Hypothalamus (tissue), 51 donors: ENCODE data around the gene ADGRD1.
"Not testable (repeated sequence)": the region's sequence is repeated elsewhere in the genome, so short reads cannot be mapped to it uniquely, and the experiment has no call there.

ENCODE experiments used
- DNase-seq, 51 donors: peaks; one replicate each; lab custom pipeline; 2025; lab: John Stamatoyannopoulos, UW

Gene ADGRD1

GRCh38 chr12:130937063-130937462 lies 16.6 kb upstream of the ADGRD1 start:
- DNase-seq: no peak

GRCh38 chr12:130937546-130937945 lies 16.2 kb upstream of the ADGRD1 start:
- not testable (repeated sequence) for DNase-seq

GRCh38 chr12:130938186-130938585 lies 15.5 kb upstream of the ADGRD1 start:
- no peak for DNase-seq

- no peak for DNase-seq
Measured at GRCh38 chr12:130944878-130945277, 8.8 kb upstream of the ADGRD1 start.

GRCh38 chr12:130945786-130946492 lies 7.8 kb upstream of the ADGRD1 start:
- no peak for DNase-seq

- no peak for DNase-seq
Measured at GRCh38 chr12:130947028-130947613, 6.6 kb upstream of the ADGRD1 start.

GRCh38 chr12:130948136-130948535 lies 5.6 kb upstream of the ADGRD1 start:
- DNase-seq: peak in 1 of 51 donors; percentile 8

GRCh38 chr12:130948751-130949150 lies 5.0 kb upstream of the ADGRD1 start:
- DNase-seq: no peak

- no peak for DNase-seq
Measured at GRCh38 chr12:130949806-130950205, 3.9 kb upstream of the ADGRD1 start.

- DNase-seq: no peak
Measured at GRCh38 chr12:130951636-130952035, 2.1 kb upstream of the ADGRD1 start.

- no peak for DNase-seq
Measured at GRCh38 chr12:130952171-130952954, 1.3 kb upstream of the ADGRD1 start.

- no peak for DNase-seq
Measured at GRCh38 chr12:130954544-130954831, 781 bp downstream of the ADGRD1 start.

- DNase-seq: no peak
Measured at GRCh38 chr12:130955238-130955816, 1.6 kb downstream of the ADGRD1 start.

- no peak for DNase-seq
Measured at GRCh38 chr12:130956009-130956408, 2.3 kb downstream of the ADGRD1 start.

- DNase-seq: no peak
Measured at GRCh38 chr12:130956456-130957303, 3.0 kb downstream of the ADGRD1 start.

- no peak for DNase-seq
Measured at GRCh38 chr12:130957304-130957621, 3.6 kb downstream of the ADGRD1 start.

GRCh38 chr12:130958557-130959140 lies 4.9 kb downstream of the ADGRD1 start:
- no peak for DNase-seq

- no peak for DNase-seq
Measured at GRCh38 chr12:130959632-130960031, 5.9 kb downstream of the ADGRD1 start.

GRCh38 chr12:130960058-130960457 lies 6.4 kb downstream of the ADGRD1 start:
- DNase-seq: no peak

GRCh38 chr12:130960787-130961186 lies 7.1 kb downstream of the ADGRD1 start:
- DNase-seq: no peak
